SK-N-SH (cell line): ENCODE data around the gene RNF217. TPM values are rescaled to one million over a fixed set of nuclear protein-coding genes. Genes with fewer than 3 reads are reported as not detected.

Experiments used
- CTCF ChIA-PET: fragments of 300-600, 350-600 bp; formaldehyde crosslinking; extraction: SDS; loops from one replicate; lab custom pipeline; 2021; lab: Yijun Ruan, JAX
- POLR2A ChIA-PET: fragments of 350-600 bp; sonication (Branson Sonifier 250); formaldehyde crosslinking; extraction: SDS; loops from one replicate; lab custom pipeline; 2020; ENCODE audit warnings: antibody characterized with exemption, inconsistent platforms; lab: Yijun Ruan, JAX
- DNase-seq: peaks from one replicate; pipeline ENCODE4 v3.0.0; 2012
- H2AFZ ChIP-seq: fragments of 200-600 bp; sonication (generic); 2 replicates; pipeline ENCODE4 v1.8.1; 2016; ENCODE audit warnings: antibody characterized with exemption, mild to moderate bottlenecking, low read depth
- H3F3A ChIP-seq: fragments of 200-600 bp; sonication (generic); replicated peaks from 2 replicates; pipeline ENCODE3; 2016; ENCODE audit warnings: antibody characterized with exemption, mild to moderate bottlenecking; ENCODE audit not compliant: insufficient read depth
- H3K27ac ChIP-seq, 2 experiments: fragments of 200-500 bp in 1 of 2; fragments of 200-600 bp in 1 of 2; sonication (Bioruptor generic) in 1 of 2; sonication (generic), shearing (Covaris generic) in 1 of 2; 2 replicates each; pipeline versions ENCODE4 v1.5.1 to v1.6.1; 2014 to 2016; ENCODE audit warnings: low read depth in 2 of 2, inconsistent platforms in 1 of 2, low read length in 1 of 2, mild to moderate bottlenecking in 1 of 2, mixed read lengths in 1 of 2
- H3K27me3 ChIP-seq: fragments of 200-600 bp; sonication (generic), shearing (Covaris generic); 2 replicates; pipeline ENCODE4 v1.6.1; 2016; ENCODE audit warnings: mixed run types; ENCODE audit not compliant: insufficient read depth
- H3K36me3 ChIP-seq, 2 experiments: fragments of 200-500 bp in 1 of 2; fragments of 200-600 bp in 1 of 2; sonication (Bioruptor generic) in 1 of 2; sonication (generic) in 1 of 2; replicated peaks in 1 of 2; 2 replicates each; pipeline versions ENCODE3 to v1.5.1; 2014 to 2016; ENCODE audit warnings: low read length in 1 of 2, mild to moderate bottlenecking in 1 of 2; ENCODE audit not compliant: insufficient read depth in 2 of 2, control insufficient read depth in 1 of 2
- H3K4me1 ChIP-seq, 2 experiments: fragments of 200-500 bp in 1 of 2; fragments of 200-600 bp in 1 of 2; sonication (Bioruptor generic) in 1 of 2; sonication (generic), shearing (Covaris generic) in 1 of 2; 2 replicates each; pipeline versions ENCODE4 v1.5.1 to v1.6.1; 2014 to 2016; ENCODE audit warnings: low read depth in 1 of 2, low read length in 1 of 2, mixed run types in 1 of 2; ENCODE audit not compliant: insufficient read depth in 2 of 2, control insufficient read depth in 1 of 2
- H3K4me2 ChIP-seq: fragments of 200-600 bp; sonication (generic), shearing (Covaris generic); 2 replicates; pipeline ENCODE4 v1.6.1; 2017; ENCODE audit warnings: mixed run types
- H3K4me3 ChIP-seq, 2 experiments: fragments of 200-500 bp in 1 of 2; fragments of 200-600 bp in 1 of 2; sonication (Bioruptor generic) in 1 of 2; sonication (generic), shearing (Covaris generic) in 1 of 2; 2 replicates each; pipeline versions ENCODE4 v1.5.1 to v1.8.1; 2014 to 2016; ENCODE audit warnings: low read depth in 2 of 2, inconsistent platforms in 1 of 2, low read length in 1 of 2, mild to moderate bottlenecking in 1 of 2, mixed read lengths in 1 of 2, moderate library complexity in 1 of 2
- H3K79me2 ChIP-seq: fragments of 200-600 bp; sonication (generic); 2 replicates; pipeline ENCODE4 v1.8.1; 2017; ENCODE audit warnings: mild to moderate bottlenecking; ENCODE audit not compliant: insufficient read depth
- H3K9ac ChIP-seq: fragments of 200-600 bp; sonication (generic); 2 replicates; pipeline ENCODE4 v1.6.1; 2017; ENCODE audit warnings: mixed run types
- H3K9me2 ChIP-seq: fragments of 200-600 bp; sonication (generic); 2 replicates; pipeline ENCODE4 v1.6.1; 2017; ENCODE audit warnings: mixed run types
- H3K9me3 ChIP-seq: fragments of 200-600 bp; sonication (generic); 2 replicates; pipeline ENCODE4 v1.6.1; 2017; ENCODE audit warnings: mixed run types, mild to moderate bottlenecking, moderate library complexity
- H4K20me1 ChIP-seq: fragments of 200-600 bp; sonication (generic); 2 replicates; pipeline ENCODE4 v1.6.1; 2017; ENCODE audit warnings: mild to moderate bottlenecking, mixed run types; ENCODE audit not compliant: insufficient read depth
- CHD2 ChIP-seq: fragments of 150-350 bp; IDR thresholded peaks from 2 replicates; pipeline ENCODE4 v1.6.1; 2018; ENCODE audit warnings: low read length; ENCODE audit not compliant: partially characterized antibody
- EP300 ChIP-seq, 2 experiments: IDR thresholded peaks; 2 replicates each; pipeline versions ENCODE4 v1.4.0 to v1.6.1; 2012; ENCODE audit warnings: borderline replicate concordance in 1 of 2, low read depth in 1 of 2, low read length in 1 of 2
- EZH2phosphoT487 ChIP-seq: fragments of 200-600 bp; sonication (generic); IDR thresholded peaks from 2 replicates; pipeline ENCODE4 v1.6.1; 2017; ENCODE audit warnings: low read depth, mixed run types, mild to moderate bottlenecking, antibody characterized with exemption, moderate library complexity, borderline replicate concordance
- FOXJ3 ChIP-seq: sonication (generic); formaldehyde crosslinking; IDR thresholded peaks from 2 replicates; pipeline ENCODE4 v1.5.1; 2020; ENCODE audit warnings: mild to moderate bottlenecking, missing genetic modification reagents
- GABPA ChIP-seq: IDR thresholded peaks from 2 replicates; pipeline ENCODE4 v1.4.0; 2012; ENCODE audit warnings: low read depth, mild to moderate bottlenecking
- JUND ChIP-seq: IDR thresholded peaks from 2 replicates; pipeline ENCODE4 v1.4.0; 2012
- MXI1 ChIP-seq: IDR thresholded peaks from 2 replicates; pipeline ENCODE4 v1.6.1; 2012; ENCODE audit warnings: mild to moderate bottlenecking, low read depth, low read length, improper control_type of control experiment
- POLR2AphosphoS5 ChIP-seq: IDR thresholded peaks from 2 replicates; pipeline ENCODE4 v1.6.1; 2012; ENCODE audit warnings: low read depth, low read length
- RAD21 ChIP-seq: IDR thresholded peaks from 2 replicates; pipeline ENCODE4 v1.6.1; 2012; ENCODE audit warnings: mild to moderate bottlenecking, low read length
- TAF1 ChIP-seq: IDR thresholded peaks from 2 replicates; pipeline ENCODE4 v1.6.1; 2012; ENCODE audit warnings: low read depth, mild to moderate bottlenecking, low read length, moderate library complexity, borderline replicate concordance
- TEAD4 ChIP-seq: IDR thresholded peaks from 2 replicates; pipeline ENCODE4 v1.4.0; 2012; ENCODE audit warnings: mild to moderate bottlenecking, borderline replicate concordance; ENCODE audit not compliant: insufficient read depth
- WGBS: methylation state at CpG from one replicate; pipeline ENCODE4 v1.1.6; 2017; ENCODE audit warnings: low lambda C conversion rate; 5-methylcytosine and 5-hydroxymethylcytosine counted together
- polyA plus RNA-seq, 3 experiments: library from polyadenylated mRNA; depleted of rRNA; stranded (reverse); fragments of >200 nt; gene quantifications; 2 replicates each; pipeline ENCODE4 v1.2.3, GENCODE V29; 2012
- TF ChIP-seq, protein P1 (sequence below): fragments of 200-600 bp; sonication (generic); IDR thresholded peaks from 2 replicates; pipeline ENCODE4 v1.6.1; 2017; ENCODE audit warnings: antibody characterized with exemption, mild to moderate bottlenecking, moderate library complexity
- TF ChIP-seq, protein P2 (sequence below): IDR thresholded peaks from 2 replicates; pipeline ENCODE4 v1.6.1; 2012; ENCODE audit warnings: mild to moderate bottlenecking, low read depth, low read length, moderate library complexity
- TF ChIP-seq, protein P3 (sequence below): IDR thresholded peaks from 2 replicates; pipeline ENCODE4 v1.4.0; 2012; ENCODE audit warnings: low read depth, borderline replicate concordance
- TF ChIP-seq, protein P4 (sequence below): IDR thresholded peaks from 2 replicates; pipeline ENCODE4; 2012
- TF ChIP-seq, protein P5 (sequence below): fragments of 150-350 bp; IDR thresholded peaks from 2 replicates; pipeline ENCODE4 v1.6.1; 2017; ENCODE audit warnings: antibody characterized with exemption, low read length, low read depth, borderline replicate concordance

Gene RNF217
- polyA plus RNA-seq, 1 of the 3 experiments (the other 2 are of a cell fraction): 0.28 TPM

DNA sequence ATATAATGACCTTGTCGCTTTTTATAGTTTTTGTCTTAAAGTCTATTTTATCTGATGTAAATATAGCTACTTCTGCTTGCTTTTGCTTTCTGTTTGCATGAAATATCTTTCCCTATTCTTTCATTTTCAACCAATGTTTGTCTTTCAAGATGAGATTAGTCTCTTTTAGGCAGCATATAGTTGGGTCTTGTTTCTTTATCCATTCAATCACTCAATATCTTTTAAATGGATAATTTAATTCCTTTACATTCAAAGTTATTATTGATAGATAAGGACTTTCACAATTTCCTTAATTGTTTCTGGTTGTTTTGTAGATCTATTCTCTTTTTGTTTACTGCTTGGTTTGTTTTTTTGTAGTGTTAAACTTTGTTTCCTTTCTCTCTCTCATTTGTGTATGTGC lies 147.8 kb downstream of the RNF217 start (continued):
- TF ChIP-seq, protein P1, sequence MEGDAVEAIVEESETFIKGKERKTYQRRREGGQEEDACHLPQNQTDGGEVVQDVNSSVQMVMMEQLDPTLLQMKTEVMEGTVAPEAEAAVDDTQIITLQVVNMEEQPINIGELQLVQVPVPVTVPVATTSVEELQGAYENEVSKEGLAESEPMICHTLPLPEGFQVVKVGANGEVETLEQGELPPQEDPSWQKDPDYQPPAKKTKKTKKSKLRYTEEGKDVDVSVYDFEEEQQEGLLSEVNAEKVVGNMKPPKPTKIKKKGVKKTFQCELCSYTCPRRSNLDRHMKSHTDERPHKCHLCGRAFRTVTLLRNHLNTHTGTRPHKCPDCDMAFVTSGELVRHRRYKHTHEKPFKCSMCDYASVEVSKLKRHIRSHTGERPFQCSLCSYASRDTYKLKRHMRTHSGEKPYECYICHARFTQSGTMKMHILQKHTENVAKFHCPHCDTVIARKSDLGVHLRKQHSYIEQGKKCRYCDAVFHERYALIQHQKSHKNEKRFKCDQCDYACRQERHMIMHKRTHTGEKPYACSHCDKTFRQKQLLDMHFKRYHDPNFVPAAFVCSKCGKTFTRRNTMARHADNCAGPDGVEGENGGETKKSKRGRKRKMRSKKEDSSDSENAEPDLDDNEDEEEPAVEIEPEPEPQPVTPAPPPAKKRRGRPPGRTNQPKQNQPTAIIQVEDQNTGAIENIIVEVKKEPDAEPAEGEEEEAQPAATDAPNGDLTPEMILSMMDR: no peak
- TF ChIP-seq EZH2phosphoT487 (no peak), TAF1 (no peak), EP300 (IDR thresholded peaks at IDR 0.05; ENCODE audit: borderline replicate concordance in 1 of 2, low read depth in 1 of 2, low read length in 1 of 2) (no peak)
- TF ChIP-seq, protein P2, sequence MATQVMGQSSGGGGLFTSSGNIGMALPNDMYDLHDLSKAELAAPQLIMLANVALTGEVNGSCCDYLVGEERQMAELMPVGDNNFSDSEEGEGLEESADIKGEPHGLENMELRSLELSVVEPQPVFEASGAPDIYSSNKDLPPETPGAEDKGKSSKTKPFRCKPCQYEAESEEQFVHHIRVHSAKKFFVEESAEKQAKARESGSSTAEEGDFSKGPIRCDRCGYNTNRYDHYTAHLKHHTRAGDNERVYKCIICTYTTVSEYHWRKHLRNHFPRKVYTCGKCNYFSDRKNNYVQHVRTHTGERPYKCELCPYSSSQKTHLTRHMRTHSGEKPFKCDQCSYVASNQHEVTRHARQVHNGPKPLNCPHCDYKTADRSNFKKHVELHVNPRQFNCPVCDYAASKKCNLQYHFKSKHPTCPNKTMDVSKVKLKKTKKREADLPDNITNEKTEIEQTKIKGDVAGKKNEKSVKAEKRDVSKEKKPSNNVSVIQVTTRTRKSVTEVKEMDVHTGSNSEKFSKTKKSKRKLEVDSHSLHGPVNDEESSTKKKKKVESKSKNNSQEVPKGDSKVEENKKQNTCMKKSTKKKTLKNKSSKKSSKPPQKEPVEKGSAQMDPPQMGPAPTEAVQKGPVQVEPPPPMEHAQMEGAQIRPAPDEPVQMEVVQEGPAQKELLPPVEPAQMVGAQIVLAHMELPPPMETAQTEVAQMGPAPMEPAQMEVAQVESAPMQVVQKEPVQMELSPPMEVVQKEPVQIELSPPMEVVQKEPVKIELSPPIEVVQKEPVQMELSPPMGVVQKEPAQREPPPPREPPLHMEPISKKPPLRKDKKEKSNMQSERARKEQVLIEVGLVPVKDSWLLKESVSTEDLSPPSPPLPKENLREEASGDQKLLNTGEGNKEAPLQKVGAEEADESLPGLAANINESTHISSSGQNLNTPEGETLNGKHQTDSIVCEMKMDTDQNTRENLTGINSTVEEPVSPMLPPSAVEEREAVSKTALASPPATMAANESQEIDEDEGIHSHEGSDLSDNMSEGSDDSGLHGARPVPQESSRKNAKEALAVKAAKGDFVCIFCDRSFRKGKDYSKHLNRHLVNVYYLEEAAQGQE: no peak
- TF ChIP-seq, all 33 proteins: peak for 0

DNA sequence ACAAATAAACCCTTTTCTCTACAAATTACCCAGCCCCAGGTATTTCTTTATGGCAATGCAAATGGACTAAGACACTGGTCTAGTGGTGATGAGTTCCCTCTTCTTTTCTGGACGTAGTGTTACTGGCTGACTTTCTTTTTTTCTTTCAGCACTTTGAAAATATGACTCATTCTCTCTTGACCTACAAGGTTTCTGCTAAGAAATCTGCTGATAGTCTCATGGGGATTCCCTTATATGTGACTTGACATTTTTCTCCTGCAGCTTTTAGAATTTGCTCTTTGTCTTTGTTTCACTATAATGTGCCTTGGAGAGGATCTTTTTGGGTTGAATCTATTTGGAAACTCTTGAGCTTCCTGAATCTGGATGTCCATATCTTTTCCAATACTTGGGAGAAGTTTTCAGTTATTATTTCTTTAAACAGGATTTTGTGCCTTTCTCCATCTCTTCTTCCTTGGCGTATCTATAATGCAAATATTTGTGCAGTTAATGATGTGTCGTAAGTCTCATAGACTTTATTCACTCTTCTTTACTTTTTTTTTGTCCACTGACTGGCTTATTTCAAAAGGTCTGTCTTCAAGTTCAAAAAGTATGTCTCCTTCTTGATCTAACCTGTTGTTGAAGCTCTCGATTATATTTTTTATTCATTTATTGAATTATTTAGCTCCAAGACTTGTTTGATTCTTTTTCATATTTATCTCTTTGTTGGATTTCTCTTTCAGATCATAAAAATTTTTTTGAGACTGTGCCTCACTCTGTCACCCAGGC lies 149.2 kb downstream of the RNF217 start:
- CTCF ChIA-PET: interaction anchor here (1.3 kb wide), 1 partner anchor 241 kb away, joined by 6 read pairs; no protein-coding TSS in a partner anchor
- Histone ChIP-seq H3F3A (no peaks in the 10 kb centered on the region), H3K4me3 (no peak overlapping the region), H3K4me2 (no peak overlapping the region), H3K9me3 (0 out of 2 replicates have a peak, but pooled peaks cover 9% of the 10 kb centered on the region), H4K20me1 (no peaks in the 10 kb centered on the region), H3K27ac (no peak overlapping the region), H3K9ac (no peak overlapping the region), H2AFZ (no peak overlapping the region), H3K79me2 (no peaks in the 10 kb centered on the region), H3K9me2 (no peaks in the 10 kb centered on the region), H3K4me1 (no peaks in the 10 kb centered on the region), H3K27me3 (no peaks in the 10 kb centered on the region), H3K36me3 (no peaks in the 10 kb centered on the region)
- no peak for DNase-seq
- WGBS: 21% methylated on average over 4 of the region's 4 CpGs
- POLR2A ChIA-PET: no interaction called here
- TF ChIP-seq, protein P3, sequence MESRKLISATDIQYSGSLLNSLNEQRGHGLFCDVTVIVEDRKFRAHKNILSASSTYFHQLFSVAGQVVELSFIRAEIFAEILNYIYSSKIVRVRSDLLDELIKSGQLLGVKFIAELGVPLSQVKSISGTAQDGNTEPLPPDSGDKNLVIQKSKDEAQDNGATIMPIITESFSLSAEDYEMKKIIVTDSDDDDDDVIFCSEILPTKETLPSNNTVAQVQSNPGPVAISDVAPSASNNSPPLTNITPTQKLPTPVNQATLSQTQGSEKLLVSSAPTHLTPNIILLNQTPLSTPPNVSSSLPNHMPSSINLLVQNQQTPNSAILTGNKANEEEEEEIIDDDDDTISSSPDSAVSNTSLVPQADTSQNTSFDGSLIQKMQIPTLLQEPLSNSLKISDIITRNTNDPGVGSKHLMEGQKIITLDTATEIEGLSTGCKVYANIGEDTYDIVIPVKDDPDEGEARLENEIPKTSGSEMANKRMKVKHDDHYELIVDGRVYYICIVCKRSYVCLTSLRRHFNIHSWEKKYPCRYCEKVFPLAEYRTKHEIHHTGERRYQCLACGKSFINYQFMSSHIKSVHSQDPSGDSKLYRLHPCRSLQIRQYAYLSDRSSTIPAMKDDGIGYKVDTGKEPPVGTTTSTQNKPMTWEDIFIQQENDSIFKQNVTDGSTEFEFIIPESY: no peak
- TF ChIP-seq CHD2 (no peak), FOXJ3 (CRISPR knock-in tag) (no peak), POLR2AphosphoS5 (no peak), MXI1 (no peak), RAD21 (no peak), TAF1 (no peak), GABPA (no peak), TEAD4 (no peak), JUND (no peak)
- TF ChIP-seq, protein P4, sequence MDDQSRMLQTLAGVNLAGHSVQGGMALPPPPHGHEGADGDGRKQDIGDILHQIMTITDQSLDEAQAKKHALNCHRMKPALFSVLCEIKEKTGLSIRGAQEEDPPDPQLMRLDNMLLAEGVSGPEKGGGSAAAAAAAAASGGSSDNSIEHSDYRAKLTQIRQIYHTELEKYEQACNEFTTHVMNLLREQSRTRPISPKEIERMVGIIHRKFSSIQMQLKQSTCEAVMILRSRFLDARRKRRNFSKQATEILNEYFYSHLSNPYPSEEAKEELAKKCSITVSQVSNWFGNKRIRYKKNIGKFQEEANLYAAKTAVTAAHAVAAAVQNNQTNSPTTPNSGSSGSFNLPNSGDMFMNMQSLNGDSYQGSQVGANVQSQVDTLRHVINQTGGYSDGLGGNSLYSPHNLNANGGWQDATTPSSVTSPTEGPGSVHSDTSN: no peak
- TF ChIP-seq, protein P5, sequence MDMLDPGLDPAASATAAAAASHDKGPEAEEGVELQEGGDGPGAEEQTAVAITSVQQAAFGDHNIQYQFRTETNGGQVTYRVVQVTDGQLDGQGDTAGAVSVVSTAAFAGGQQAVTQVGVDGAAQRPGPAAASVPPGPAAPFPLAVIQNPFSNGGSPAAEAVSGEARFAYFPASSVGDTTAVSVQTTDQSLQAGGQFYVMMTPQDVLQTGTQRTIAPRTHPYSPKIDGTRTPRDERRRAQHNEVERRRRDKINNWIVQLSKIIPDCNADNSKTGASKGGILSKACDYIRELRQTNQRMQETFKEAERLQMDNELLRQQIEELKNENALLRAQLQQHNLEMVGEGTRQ: no peak
